ENCODE results near the gene UBE2U. TPM values are rescaled to one million over a fixed set of nuclear protein-coding genes. Genes with fewer than 3 reads are reported as not detected.
A peak's percentile ranks its signal among the peaks of the same experiment; 100 is the strongest.

The UBE2U gene
- total RNA-seq, 1 donor from 2014 or later = not detected

GRCh38 chr1:64182207-64182606 lies 21.2 kb upstream of the UBE2U start:
- DNase-seq (ENCODE audit: low spot score in 2 of 2, unreplicated experiment in 2 of 2) = no peak
- peaks cover 25% of the 10 kb centered on the region for H3K36me3 Mint-ChIP-seq
- peak overlapping the region; percentile 1 for H3K27ac Mint-ChIP-seq
- no peaks in the 10 kb centered on the region for H3K9me3 Mint-ChIP-seq
- no peak overlapping the region for H3K4me3 Mint-ChIP-seq
- H3K27me3 Mint-ChIP-seq (ENCODE audit: low read depth) = no peaks in the 10 kb centered on the region
- peaks cover 31% of the 10 kb centered on the region for H3K4me1 Mint-ChIP-seq
- TF ChIP-seq CTCF (IDR thresholded peaks at IDR 0.05; ENCODE audit: unreplicated experiment) = no peak

GRCh38 chr1:64183395-64184002 lies 19.9 kb upstream of the UBE2U start:
- H3K27me3 Mint-ChIP-seq (ENCODE audit: low read depth) = no peaks in the 10 kb centered on the region
- H3K4me3 Mint-ChIP-seq = no peak overlapping the region
- peak overlapping the region; percentile 74 for H3K27ac Mint-ChIP-seq
- no peak for DNase-seq (ENCODE audit: low spot score in 2 of 2, unreplicated experiment in 2 of 2)
- no peaks in the 10 kb centered on the region for H3K9me3 Mint-ChIP-seq
- TF ChIP-seq CTCF (IDR thresholded peaks at IDR 0.05; ENCODE audit: unreplicated experiment) = no peak
- H3K36me3 Mint-ChIP-seq = peaks cover 12% of the 10 kb centered on the region
- H3K4me1 Mint-ChIP-seq = peaks cover 31% of the 10 kb centered on the region

- H3K4me1 Mint-ChIP-seq = peaks cover 31% of the 10 kb centered on the region
- DNase-seq (ENCODE audit: low spot score in 2 of 2, unreplicated experiment in 2 of 2) = no peak
- no peaks in the 10 kb centered on the region for H3K27me3 Mint-ChIP-seq (ENCODE audit: low read depth)
- H3K9me3 Mint-ChIP-seq = no peaks in the 10 kb centered on the region
- TF ChIP-seq CTCF (IDR thresholded peaks at IDR 0.05; ENCODE audit: unreplicated experiment) = no peak
- peaks cover 8% of the 10 kb centered on the region for H3K36me3 Mint-ChIP-seq
- peak overlapping the region; percentile 74 for H3K27ac Mint-ChIP-seq
- no peak overlapping the region for H3K4me3 Mint-ChIP-seq
Measured at GRCh38 chr1:64184003-64184440, 19.4 kb upstream of the UBE2U start.

- Mint-ChIP-seq H3K4me1 (peaks cover 22% of the 10 kb centered on the region), H3K4me3 (no peak overlapping the region), H3K27me3 (ENCODE audit: low read depth) (no peaks in the 10 kb centered on the region), H3K27ac (no peak overlapping the region), H3K9me3 (no peaks in the 10 kb centered on the region), H3K36me3 (peaks cover 3% of the 10 kb centered on the region)
- no peak for TF ChIP-seq CTCF (IDR thresholded peaks at IDR 0.05; ENCODE audit: unreplicated experiment)
- no peak for DNase-seq (ENCODE audit: low spot score in 2 of 2, unreplicated experiment in 2 of 2)
Measured at GRCh38 chr1:64186138-64186897, 17.1 kb upstream of the UBE2U start.

- no peak for DNase-seq (ENCODE audit: low spot score in 2 of 2, unreplicated experiment in 2 of 2)
- Mint-ChIP-seq H3K27ac (no peak overlapping the region), H3K9me3 (no peaks in the 10 kb centered on the region), H3K27me3 (ENCODE audit: low read depth) (no peaks in the 10 kb centered on the region), H3K4me3 (no peak overlapping the region), H3K4me1 (peaks cover 20% of the 10 kb centered on the region), H3K36me3 (peaks cover 3% of the 10 kb centered on the region)
- no peak for TF ChIP-seq CTCF (IDR thresholded peaks at IDR 0.05; ENCODE audit: unreplicated experiment)
Measured at GRCh38 chr1:64186898-64187280, 16.5 kb upstream of the UBE2U start.
